Lung (tissue), 16 donors: ENCODE measurements around the gene GPBAR1. TPM values are rescaled to one million over a fixed set of nuclear protein-coding genes. Genes with fewer than 3 reads are reported as not detected.
A peak's percentile ranks its signal among the peaks of the same experiment; 100 is the strongest.

ENCODE experiments used
- ATAC-seq: fragments of 200-7000 bp; cut with Tn5 transposase; one replicate; pipeline ENCODE4 v1.9.1; 2020; ENCODE audit warnings: moderate number of reproducible peaks; ENCODE audit not compliant: insufficient read depth, low FRiP score
- DNase-seq, 3 donors: peaks; one replicate each; pipeline ENCODE4 v3.0.0-alpha.2; 2013 to 2017
- H3K27ac ChIP-seq, 2 donors: one replicate each; pipeline ENCODE4 v1.5.1; 2013; ENCODE audit warnings: mild to moderate bottlenecking in 2 of 2, moderate library complexity in 2 of 2, control low read depth in 1 of 2, inconsistent platforms in 1 of 2, low read depth in 1 of 2, low read length in 1 of 2
- H3K27me3 ChIP-seq, 3 donors: one replicate each; pipeline ENCODE4 v1.5.1; 2013; ENCODE audit warnings: low read length in 2 of 3; ENCODE audit not compliant: control insufficient read depth in 3 of 3, insufficient read depth in 3 of 3
- H3K36me3 ChIP-seq, 4 donors: one replicate each; pipeline ENCODE4 v1.5.1; 2013; ENCODE audit warnings: low read length in 4 of 4, mild to moderate bottlenecking in 1 of 4, moderate library complexity in 1 of 4; ENCODE audit not compliant: control insufficient read depth in 4 of 4, insufficient read depth in 4 of 4
- H3K4me1 ChIP-seq, 5 donors: one replicate each; pipeline ENCODE4 v1.5.1; 2013; ENCODE audit warnings: low read length in 5 of 5, mild to moderate bottlenecking in 2 of 5, moderate library complexity in 1 of 5; ENCODE audit not compliant: control insufficient read depth in 5 of 5, insufficient read depth in 5 of 5
- H3K4me3 ChIP-seq: one replicate; pipeline ENCODE4 v1.5.1; 2013; ENCODE audit warnings: mild to moderate bottlenecking, control low read depth, moderate library complexity
- H3K9ac ChIP-seq, 2 donors: one replicate each; pipeline ENCODE4 v1.5.1; 2013; ENCODE audit warnings: low read length in 2 of 2, control low read depth in 1 of 2; ENCODE audit not compliant: insufficient read depth in 1 of 2
- H3K9me3 ChIP-seq, 4 donors: one replicate each; pipeline ENCODE4 v1.5.1; 2013; ENCODE audit warnings: low read length in 3 of 4, mild to moderate bottlenecking in 1 of 4, moderate library complexity in 1 of 4; ENCODE audit not compliant: control insufficient read depth in 4 of 4, insufficient read depth in 3 of 4
- CTCF ChIP-seq: IDR thresholded peaks from 2 replicates; pipeline ENCODE4 v1.5.1; 2012; ENCODE audit warnings: mild to moderate bottlenecking; ENCODE audit errors: control extremely low read depth, extremely low read depth
- WGBS, 2 donors: extraction: QIAGEN DNeasy Blood & Tissue Kit; methylation state at CpG; one replicate each; pipeline ENCODE4 v1.1.7; 2013; 5-methylcytosine and 5-hydroxymethylcytosine counted together
- long read RNA-seq, 5 donors: transcript quantifications; one replicate each; lab custom pipeline, GENCODE V29; 2026
- polyA plus RNA-seq, 2 donors: library from polyadenylated mRNA; stranded (reverse); fragments of 200-250 nt; gene quantifications; one replicate each; pipeline ENCODE4 v1.2.1, GENCODE V29; 2013
- total RNA-seq, 2 donors: library from RNA; depleted of rRNA in 1 of 2; stranded (reverse); fragments of >200 nt in 1 of 2; gene quantifications; one replicate each; pipeline ENCODE4 v1.2.1, GENCODE V29; 2014 to 2021
- donor health status: control.
- donor health status: control.
- donor health status: Bipolar disorder and iron deficiency.
- donor health status: healthy.
- donor health status: DM: yes; HTN: yes; CAD: no.

GPBAR1 gene
- total RNA-seq, result 1 to 10 TPM in 1 of 2 donors, under 1 TPM in 1; 0.60 to 3.2 TPM
- 1 to 10 TPM; 1.0 to 3.3 TPM for polyA plus RNA-seq
- long read RNA-seq, donor 1, partial matches to known transcripts, result 0 of 2 reads
- long read RNA-seq, donor 1, other reads (novel, unspliced or antisense), result 0 of 2 reads
- long read RNA-seq, donor 2, partial matches to known transcripts, result 0 of 1 reads
- long read RNA-seq, donor 2, other reads (novel, unspliced or antisense), result 0 of 1 reads
- long read RNA-seq, donor 3, result 0 reads
- long read RNA-seq, donor 4, result 0 reads
- long read RNA-seq, donor 5, result 0 reads

- DNase-seq (peak; percentile 43 to 64 (median 63)), ATAC-seq (no peak)
- peaks cover 0 to 34% (median 18%) of the 10 kb centered on the region in 5 donors for H3K4me1 ChIP-seq
- no peaks in the 10 kb centered on the region for H3K9me3 ChIP-seq
- no peak within 1 kb of the TSS for H3K4me3 ChIP-seq
- H3K27me3 ChIP-seq, result no peaks in the 10 kb centered on the region
- 64 to 68% methylated on average over 10 of the region's 10 CpGs for WGBS, 2 donors
- peak within 1 kb of the TSS; percentile 5 to 73 for H3K27ac ChIP-seq
- H3K36me3 ChIP-seq, result peaks cover 0 to 29% (median 5%) of the 10 kb centered on the region in 4 donors
- no peak for TF ChIP-seq CTCF
- H3K9ac ChIP-seq, result no peak within 1 kb of the TSS
Observed at GRCh38 chr2:218260742-218261422, at the start of gene GPBAR1. Gene GPBAR1, plus strand, starts transcription at chr2:218261015. Its CDS starts 1,710 bp downstream, at chr2:218262725.

GRCh38 chr2:218214116-218214515 is 46.7 kb upstream of the GPBAR1 start:
- Histone ChIP-seq H3K27ac (no peak overlapping the region), H3K9ac (no peak overlapping the region), H3K4me1 (peaks cover 0 to 21% (median 13%) of the 10 kb centered on the region in 5 donors), H3K4me3 (no peak overlapping the region), H3K27me3 (no peaks in the 10 kb centered on the region), H3K9me3 (no peaks in the 10 kb centered on the region), H3K36me3 (no peaks in the 10 kb centered on the region)
- no peak for DNase-seq
- 56 to 75% methylated on average over 1 of the region's 1 CpG for WGBS, 2 donors
- no peak for TF ChIP-seq CTCF
- ATAC-seq, result no peak

GRCh38 chr2:218216336-218216673 is 44.5 kb upstream of the GPBAR1 start:
- H3K27ac ChIP-seq, result peak overlapping the region; percentile 85 to 91
- H3K36me3 ChIP-seq, result no peaks in the 10 kb centered on the region
- no peak for ATAC-seq
- peak overlapping the region; percentile 81 for H3K4me3 ChIP-seq
- H3K9ac ChIP-seq, result peak overlapping the region; percentile 26 to 95
- no peaks in the 10 kb centered on the region for H3K27me3 ChIP-seq
- WGBS, 2 donors, result 59 to 61% methylated on average over 9 of the region's 9 CpGs
- H3K4me1 ChIP-seq, result peaks cover 0 to 31% (median 17%) of the 10 kb centered on the region in 5 donors
- H3K9me3 ChIP-seq, result no peaks in the 10 kb centered on the region
- DNase-seq, result no peak
- no peak for TF ChIP-seq CTCF
